Central memory CD8-positive, alpha-beta T cell (primary cell): Measurements from ENCODE around the gene SARDH.

Source experiments
- ATAC-seq: fragments of 150-1000 bp; cut with Tn5 transposase; replicated peaks from 2 replicates; pipeline ENCODE4 v1.10.0; 2022; ENCODE audit warnings: mild to moderate bottlenecking, moderate FRiP score, moderate number of reproducible peaks; ENCODE audit not compliant: poor library complexity, severe bottlenecking; ENCODE audit errors: extremely low read depth
- DNase-seq, 2 donors: peaks; one replicate each; pipeline ENCODE4 v3.0.0; 2021; ENCODE audit warnings: low spot score in 2 of 2
- H3K27ac Mint-ChIP-seq: one replicate; pipeline ENCODE4 v1.8.0; 2022; ENCODE audit warnings: low read depth, mild to moderate bottlenecking, moderate library complexity, mixed read lengths
- H3K27me3 Mint-ChIP-seq: one replicate; pipeline ENCODE4 v1.8.0; 2022; ENCODE audit warnings: mixed read lengths
- H3K36me3 Mint-ChIP-seq: one replicate; pipeline ENCODE4 v1.8.0; 2022; ENCODE audit warnings: mild to moderate bottlenecking, moderate library complexity, mixed read lengths; ENCODE audit not compliant: insufficient read depth
- H3K4me1 Mint-ChIP-seq: one replicate; pipeline ENCODE4 v1.8.0; 2022; ENCODE audit warnings: mixed read lengths
- H3K4me3 Mint-ChIP-seq: one replicate; pipeline ENCODE4 v1.8.0; 2022; ENCODE audit warnings: mild to moderate bottlenecking, moderate library complexity, mixed read lengths
- H3K9me3 Mint-ChIP-seq: one replicate; pipeline ENCODE4 v1.8.0; 2022; ENCODE audit warnings: mixed read lengths

Gene SARDH

GRCh38 chr9:133716564-133717112 lies 21.5 kb downstream of the SARDH start:
- H3K36me3 Mint-ChIP-seq: no peaks in the 10 kb centered on the region
- DNase-seq (no peak), ATAC-seq (no peak)
- H3K4me3 Mint-ChIP-seq: no peak overlapping the region
- H3K27me3 Mint-ChIP-seq: peaks cover 31% of the 10 kb centered on the region
- H3K27ac Mint-ChIP-seq: no peak overlapping the region
- H3K9me3 Mint-ChIP-seq: no peaks in the 10 kb centered on the region
- H3K4me1 Mint-ChIP-seq: peaks cover 5% of the 10 kb centered on the region

DNA sequence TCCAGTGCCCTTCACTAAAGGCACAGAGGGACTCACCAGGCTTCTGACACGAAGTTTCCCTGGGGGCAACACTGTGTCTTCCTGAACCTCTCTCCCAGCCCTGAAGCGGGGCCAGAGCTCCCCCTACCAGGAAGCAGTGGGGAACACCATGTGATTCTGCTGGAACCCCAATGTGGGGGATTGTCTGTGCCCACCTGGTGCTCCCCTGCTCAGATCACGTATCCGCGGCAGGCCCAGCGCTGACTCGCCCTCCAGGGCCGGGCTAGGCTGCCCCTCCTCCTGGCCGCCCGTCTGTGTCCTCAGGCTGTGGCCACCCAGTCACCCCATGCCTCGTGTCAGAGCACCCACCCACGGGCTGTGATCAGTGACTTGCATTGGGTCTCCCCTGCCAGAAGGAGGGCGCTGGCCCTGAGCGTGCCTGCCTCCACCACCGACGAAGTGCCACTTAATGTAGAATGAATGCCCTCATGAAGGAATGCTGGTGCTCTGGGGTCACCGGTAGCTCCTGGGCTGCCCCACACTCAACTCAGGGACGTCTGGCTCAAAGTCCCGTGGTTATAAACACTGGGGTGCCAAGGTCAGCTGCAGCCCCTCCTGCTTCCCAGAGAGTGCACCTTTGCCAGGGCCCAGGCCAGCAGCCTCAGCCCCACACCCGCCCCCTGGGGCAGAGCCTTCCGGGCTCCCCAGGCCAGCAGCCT lies 22.1 kb downstream of the SARDH start:
- peaks cover 5% of the 10 kb centered on the region for H3K4me1 Mint-ChIP-seq
- H3K27ac Mint-ChIP-seq: peak overlapping the region; percentile 47
- H3K36me3 Mint-ChIP-seq: no peaks in the 10 kb centered on the region
- DNase-seq (no peak), ATAC-seq (no peak)
- peaks cover 31% of the 10 kb centered on the region for H3K27me3 Mint-ChIP-seq
- H3K9me3 Mint-ChIP-seq: no peaks in the 10 kb centered on the region
- no peak overlapping the region for H3K4me3 Mint-ChIP-seq

GRCh38 chr9:133715295-133715865 lies 22.8 kb downstream of the SARDH start:
- Mint-ChIP-seq H3K36me3 (no peaks in the 10 kb centered on the region), H3K27ac (peak overlapping the region; percentile 47), H3K27me3 (peaks cover 31% of the 10 kb centered on the region), H3K4me1 (peaks cover 9% of the 10 kb centered on the region), H3K9me3 (no peaks in the 10 kb centered on the region), H3K4me3 (no peak overlapping the region)
- ATAC-seq (no peak), DNase-seq (no peak)

GRCh38 chr9:133714606-133715294 lies 23.4 kb downstream of the SARDH start:
- peaks cover 31% of the 10 kb centered on the region for H3K27me3 Mint-ChIP-seq
- peak overlapping the region; percentile 47 for H3K27ac Mint-ChIP-seq
- no peak for DNase-seq

GRCh38 chr9:133713960-133714495 lies 24.1 kb downstream of the SARDH start:
- Mint-ChIP-seq H3K27ac (peak overlapping the region; percentile 47), H3K4me3 (no peak overlapping the region), H3K9me3 (no peaks in the 10 kb centered on the region), H3K4me1 (peaks cover 17% of the 10 kb centered on the region), H3K27me3 (peaks cover 28% of the 10 kb centered on the region), H3K36me3 (no peaks in the 10 kb centered on the region)
- no peak for DNase-seq
- no peak for ATAC-seq

More at GRCh38 chr9:133714606-133715294, 23.4 kb downstream of the SARDH start:
- H3K9me3 Mint-ChIP-seq: no peaks in the 10 kb centered on the region
- ATAC-seq: no peak
- peaks cover 10% of the 10 kb centered on the region for H3K4me1 Mint-ChIP-seq
- no peaks in the 10 kb centered on the region for H3K36me3 Mint-ChIP-seq
- H3K4me3 Mint-ChIP-seq: no peak overlapping the region

DNA sequence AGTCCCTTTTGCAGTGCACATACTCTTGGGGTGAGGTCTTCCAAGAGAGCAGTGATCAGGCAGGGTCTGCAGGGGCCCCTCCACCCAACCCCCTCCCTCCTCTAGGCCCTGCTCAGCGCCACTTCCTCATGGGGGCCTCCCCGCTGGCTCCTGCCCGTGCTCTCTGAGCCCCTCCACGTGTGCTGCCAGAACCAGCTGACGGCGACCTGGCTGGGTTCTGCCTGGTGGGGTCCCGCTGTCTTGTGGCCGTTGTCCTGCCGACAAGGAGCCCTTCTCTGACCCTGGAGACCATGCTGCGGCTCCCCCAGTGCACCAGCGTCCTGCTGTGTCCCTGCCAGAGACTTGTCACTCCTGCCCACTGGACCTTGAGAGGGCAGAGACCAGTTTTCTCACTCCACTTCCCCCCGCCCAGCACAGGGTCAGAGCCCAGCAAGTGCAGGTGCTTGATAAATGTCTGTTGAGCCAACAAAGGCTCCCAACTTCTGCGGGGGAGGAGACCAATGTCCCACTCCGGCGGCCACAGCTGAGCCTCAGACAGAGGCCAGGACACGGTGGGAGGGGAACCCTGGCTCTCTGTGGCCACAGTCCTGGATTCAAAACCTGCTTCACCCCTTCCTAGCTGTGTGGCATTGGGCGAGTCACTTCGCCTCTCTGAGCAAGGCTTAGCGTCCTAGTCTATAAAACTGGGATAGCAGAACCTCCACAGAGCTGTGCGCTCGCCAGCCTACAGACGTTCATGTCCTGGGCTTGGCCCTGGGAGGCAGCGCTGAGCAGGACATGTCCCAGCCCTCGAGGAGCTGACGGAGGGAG lies 24.8 kb downstream of the SARDH start:
- ATAC-seq (no peak), DNase-seq (no peak)
- peaks cover 21% of the 10 kb centered on the region for H3K27me3 Mint-ChIP-seq
- H3K36me3 Mint-ChIP-seq: no peaks in the 10 kb centered on the region
- no peak overlapping the region for H3K4me3 Mint-ChIP-seq
- H3K27ac Mint-ChIP-seq: no peak overlapping the region
- H3K9me3 Mint-ChIP-seq: no peaks in the 10 kb centered on the region
- peaks cover 17% of the 10 kb centered on the region for H3K4me1 Mint-ChIP-seq

DNA sequence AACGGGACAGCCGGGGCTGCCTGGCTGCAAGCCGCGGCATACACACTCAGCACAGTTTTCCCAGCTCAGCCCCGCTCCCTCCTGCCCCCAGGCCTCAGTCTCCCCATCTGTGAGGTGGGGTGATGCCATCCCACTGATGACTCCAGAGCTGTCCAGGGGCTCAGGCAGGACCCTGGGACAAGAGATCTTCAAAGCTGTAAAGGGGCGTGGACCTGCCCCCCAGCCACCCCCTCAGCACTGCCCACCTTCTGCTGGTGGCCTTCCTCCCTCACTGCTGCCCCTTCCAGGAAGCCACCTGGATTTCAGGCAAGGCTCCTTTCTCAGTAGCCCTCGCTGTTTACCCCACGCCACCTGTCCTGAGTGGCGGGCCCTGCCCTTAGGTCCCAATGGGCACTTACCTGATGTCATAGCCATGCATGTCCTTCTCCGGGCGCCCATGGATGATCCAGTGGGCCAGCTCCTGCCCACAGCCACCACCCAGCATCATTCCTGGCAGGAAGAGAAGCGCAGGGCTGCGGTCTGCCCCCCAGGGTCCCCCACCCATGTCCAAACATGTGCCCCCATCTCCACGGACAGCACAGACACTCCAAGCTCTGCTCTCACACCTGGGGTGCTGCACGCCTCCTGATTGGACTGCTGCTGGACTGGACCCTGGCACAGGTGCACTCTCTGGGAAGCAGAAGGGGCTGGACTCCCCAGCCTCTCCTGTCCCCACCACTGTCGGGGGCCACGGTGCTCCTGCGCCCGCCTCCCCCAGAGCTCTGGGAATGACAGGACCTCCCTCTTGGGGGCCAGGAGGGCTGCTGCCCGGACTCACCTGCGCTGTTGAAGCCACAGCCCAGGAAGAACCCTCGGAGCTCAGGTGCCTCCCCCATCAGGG lies 25.7 kb downstream of the SARDH start:
- DNase-seq (no peak), ATAC-seq (no peak)
- Mint-ChIP-seq H3K27ac (no peak overlapping the region), H3K27me3 (peaks cover 12% of the 10 kb centered on the region), H3K9me3 (no peaks in the 10 kb centered on the region), H3K4me1 (peaks cover 17% of the 10 kb centered on the region), H3K4me3 (no peak overlapping the region), H3K36me3 (no peaks in the 10 kb centered on the region)

GRCh38 chr9:133711428-133712220 lies 26.5 kb downstream of the SARDH start:
- DNase-seq (no peak), ATAC-seq (no peak)
- H3K27me3 Mint-ChIP-seq: peaks cover 9% of the 10 kb centered on the region

DNA sequence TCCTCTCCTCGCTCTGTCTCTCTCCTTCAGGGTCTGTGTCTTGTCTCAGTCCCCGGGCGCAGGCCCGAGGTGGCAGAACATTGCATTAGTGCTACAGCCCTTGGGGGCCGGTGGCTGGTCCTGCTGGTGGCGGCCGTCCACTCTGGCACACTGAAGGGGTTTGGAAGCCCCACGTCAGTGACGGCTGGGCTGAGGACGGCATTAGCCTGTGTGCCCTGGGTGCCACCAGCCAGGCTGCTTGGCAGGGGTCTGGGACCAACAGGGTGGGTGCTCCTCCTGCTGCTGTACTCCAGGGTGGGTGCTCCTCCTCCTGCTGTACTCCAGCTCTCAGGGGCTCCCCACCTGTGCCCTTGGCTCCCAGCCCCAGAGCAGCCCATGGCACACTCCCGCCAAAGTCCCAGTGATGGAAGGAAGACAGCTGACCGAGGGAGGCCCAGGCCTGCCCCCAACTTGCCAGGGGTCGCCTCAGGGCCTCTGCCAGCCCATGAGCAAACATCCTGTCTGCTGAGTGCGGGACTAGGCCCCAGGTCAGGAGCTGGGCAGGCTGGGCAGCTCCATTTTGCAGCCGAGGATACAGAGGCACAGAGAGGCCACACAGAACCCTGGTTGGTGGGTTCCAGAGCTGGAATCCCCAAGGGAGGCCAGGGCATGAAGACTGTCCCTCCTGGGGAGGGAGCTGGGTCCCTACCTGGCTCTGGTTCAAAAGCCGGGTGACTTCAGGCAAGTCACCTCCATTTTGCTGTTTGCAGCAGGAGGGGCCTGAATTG lies 27.3 kb downstream of the SARDH start:
- Mint-ChIP-seq H3K4me1 (peaks cover 17% of the 10 kb centered on the region), H3K27ac (no peak overlapping the region), H3K9me3 (no peaks in the 10 kb centered on the region), H3K4me3 (no peak overlapping the region), H3K27me3 (peaks cover 7% of the 10 kb centered on the region), H3K36me3 (peaks cover 2% of the 10 kb centered on the region)
- no peak for ATAC-seq
- DNase-seq: no peak

More at GRCh38 chr9:133711428-133712220, 26.5 kb downstream of the SARDH start:
- Mint-ChIP-seq H3K4me3 (no peak overlapping the region), H3K36me3 (no peaks in the 10 kb centered on the region), H3K9me3 (no peaks in the 10 kb centered on the region), H3K4me1 (peaks cover 17% of the 10 kb centered on the region), H3K27ac (no peak overlapping the region)

GRCh38 chr9:133709691-133710571 lies 28.2 kb downstream of the SARDH start:
- H3K9me3 Mint-ChIP-seq: no peaks in the 10 kb centered on the region
- DNase-seq (no peak), ATAC-seq (no peak)
- no peaks in the 10 kb centered on the region for H3K27me3 Mint-ChIP-seq
- no peak overlapping the region for H3K4me3 Mint-ChIP-seq
- peak overlapping the region; percentile 36 for H3K27ac Mint-ChIP-seq
- H3K4me1 Mint-ChIP-seq: peaks cover 11% of the 10 kb centered on the region
- H3K36me3 Mint-ChIP-seq: peaks cover 2% of the 10 kb centered on the region
